HFFc6 (cell line): ENCODE measurements around the gene SLC26A6. TPM values are rescaled to one million over a fixed set of nuclear protein-coding genes. Genes with fewer than 3 reads are reported as not detected.

ENCODE experiments used
- DNase-seq: peaks from one replicate; pipeline ENCODE4 v3.0.0-alpha.2; 2018
- H3K27ac Mint-ChIP-seq: 2 replicates; pipeline ENCODE4 v1.8.0; 2020; ENCODE audit warnings: mild to moderate bottlenecking, mixed read lengths
- H3K27me3 Mint-ChIP-seq: 2 replicates; pipeline ENCODE4 v1.8.0; 2021; ENCODE audit warnings: mild to moderate bottlenecking, moderate library complexity, mixed read lengths; ENCODE audit not compliant: insufficient read depth
- H3K36me3 Mint-ChIP-seq: 2 replicates; pipeline ENCODE4 v1.8.0; 2021; ENCODE audit warnings: low read depth, mixed read lengths
- H3K4me1 Mint-ChIP-seq: 2 replicates; pipeline ENCODE4 v1.8.0; 2020; ENCODE audit warnings: low read depth, mixed read lengths
- H3K4me3 Mint-ChIP-seq: 2 replicates; pipeline ENCODE4 v1.8.0; 2020; ENCODE audit warnings: mild to moderate bottlenecking, moderate library complexity, mixed read lengths
- H3K9me3 Mint-ChIP-seq: 2 replicates; pipeline ENCODE4 v1.8.0; 2020; ENCODE audit warnings: mild to moderate bottlenecking, mixed read lengths
- total RNA-seq, 6 experiments: library from RNA; stranded (reverse); fragmentation: NEBNext Ultra II Directional; extraction: Animal tissue kit (Norgen Biotek cat#: 25700); gene quantifications; 2 replicates in 1 of 6; 3 replicates in 5 of 6; pipeline ENCODE4 v1.2.3, GENCODE V29; 2021
- TF ChIP-seq, protein P1 (sequence below): fragments of 200-600 bp; sonication (generic); IDR thresholded peaks from 2 replicates; pipeline ENCODE4 v1.5.0; 2021; ENCODE audit warnings: antibody characterized with exemption, mild to moderate bottlenecking

SLC26A6 gene
- total RNA-seq, 6 experiments from 2014 or later, result 15.1 to 19.6 (median 17.5) TPM

GRCh38 chr3:48595526-48596121 is 39.6 kb downstream of the SLC26A6 start:
- Mint-ChIP-seq H3K9me3 (no peaks in the 10 kb centered on the region), H3K27me3 (peaks cover 2% of the 10 kb centered on the region), H3K27ac (peak overlapping the region; percentile 93), H3K4me3 (peak overlapping the region; percentile 90), H3K4me1 (peaks cover 82% of the 10 kb centered on the region), H3K36me3 (peaks cover 30% of the 10 kb centered on the region)
- peak; percentile 97 for DNase-seq
- TF ChIP-seq, protein P1, sequence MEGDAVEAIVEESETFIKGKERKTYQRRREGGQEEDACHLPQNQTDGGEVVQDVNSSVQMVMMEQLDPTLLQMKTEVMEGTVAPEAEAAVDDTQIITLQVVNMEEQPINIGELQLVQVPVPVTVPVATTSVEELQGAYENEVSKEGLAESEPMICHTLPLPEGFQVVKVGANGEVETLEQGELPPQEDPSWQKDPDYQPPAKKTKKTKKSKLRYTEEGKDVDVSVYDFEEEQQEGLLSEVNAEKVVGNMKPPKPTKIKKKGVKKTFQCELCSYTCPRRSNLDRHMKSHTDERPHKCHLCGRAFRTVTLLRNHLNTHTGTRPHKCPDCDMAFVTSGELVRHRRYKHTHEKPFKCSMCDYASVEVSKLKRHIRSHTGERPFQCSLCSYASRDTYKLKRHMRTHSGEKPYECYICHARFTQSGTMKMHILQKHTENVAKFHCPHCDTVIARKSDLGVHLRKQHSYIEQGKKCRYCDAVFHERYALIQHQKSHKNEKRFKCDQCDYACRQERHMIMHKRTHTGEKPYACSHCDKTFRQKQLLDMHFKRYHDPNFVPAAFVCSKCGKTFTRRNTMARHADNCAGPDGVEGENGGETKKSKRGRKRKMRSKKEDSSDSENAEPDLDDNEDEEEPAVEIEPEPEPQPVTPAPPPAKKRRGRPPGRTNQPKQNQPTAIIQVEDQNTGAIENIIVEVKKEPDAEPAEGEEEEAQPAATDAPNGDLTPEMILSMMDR, result no peak

GRCh38 chr3:48595075-48595525 is 40.2 kb downstream of the SLC26A6 start, which contains the start of gene COL7A1:
TSS of gene COL7A1 (minus strand) at chr3:48595329. CDS start at chr3:48595159, 170 bp downstream.
- H3K9me3 Mint-ChIP-seq, result no peaks in the 10 kb centered on the region
- peak within 1 kb of the TSS; percentile 93 for H3K27ac Mint-ChIP-seq
- DNase-seq, result peak; percentile 17
- peak within 1 kb of the TSS; percentile 90 for H3K4me3 Mint-ChIP-seq
- TF ChIP-seq, protein P1, result no peak
- H3K36me3 Mint-ChIP-seq, result peaks cover 29% of the 10 kb centered on the region
- peaks cover 2% of the 10 kb centered on the region for H3K27me3 Mint-ChIP-seq
- peaks cover 77% of the 10 kb centered on the region for H3K4me1 Mint-ChIP-seq

GRCh38 chr3:48594417-48595049 is 40.7 kb downstream of the SLC26A6 start:
- Mint-ChIP-seq H3K4me3 (peak overlapping the region; percentile 90), H3K9me3 (no peaks in the 10 kb centered on the region), H3K27me3 (peaks cover 2% of the 10 kb centered on the region), H3K4me1 (peaks cover 76% of the 10 kb centered on the region), H3K27ac (peak overlapping the region; percentile 93), H3K36me3 (peaks cover 33% of the 10 kb centered on the region)
- DNase-seq, result peak; percentile 59
- TF ChIP-seq, protein P1, result no peak

DNA sequence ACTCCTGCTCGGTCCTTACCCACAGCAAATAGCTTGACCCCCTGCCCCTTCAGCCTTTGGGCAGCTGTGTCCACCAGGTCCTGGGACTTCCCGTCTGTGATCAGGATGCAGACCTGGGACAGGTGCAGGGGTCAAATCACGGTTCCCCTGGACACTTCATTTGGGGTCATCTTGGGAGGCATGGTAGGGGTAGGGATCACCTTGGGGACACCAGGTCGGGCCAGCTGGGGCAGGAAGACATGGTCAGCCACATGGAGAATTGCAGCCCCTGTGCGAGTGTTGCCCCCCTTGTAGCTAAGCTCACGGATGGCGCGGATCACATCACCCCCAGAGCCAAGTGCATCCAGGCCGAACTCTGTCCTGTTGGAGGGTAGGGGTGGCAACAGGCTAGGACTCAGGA is 41.9 kb downstream of the SLC26A6 start:
- H3K4me1 Mint-ChIP-seq, result peaks cover 65% of the 10 kb centered on the region

GRCh38 chr3:48592519-48593087 is 42.7 kb downstream of the SLC26A6 start:
- Mint-ChIP-seq H3K4me1 (peaks cover 58% of the 10 kb centered on the region), H3K4me3 (peak overlapping the region; percentile 90), H3K27me3 (peaks cover 2% of the 10 kb centered on the region; the same call in 1 of the 2 replicates), H3K9me3 (no peaks in the 10 kb centered on the region), H3K27ac (peak overlapping the region; percentile 71), H3K36me3 (peaks cover 30% of the 10 kb centered on the region)
- TF ChIP-seq, protein P1, result no peak
- DNase-seq, result peak; percentile 17

More for the DNA sequence above, 41.9 kb downstream of the SLC26A6 start:
- Mint-ChIP-seq H3K27ac (no peak overlapping the region), H3K4me3 (peak overlapping the region; percentile 90), H3K9me3 (no peaks in the 10 kb centered on the region), H3K36me3 (peaks cover 31% of the 10 kb centered on the region), H3K27me3 (peaks cover 2% of the 10 kb centered on the region; the same call in 1 of the 2 replicates)
- TF ChIP-seq, protein P1, result no peak
- DNase-seq, result no peak
